NCI-H2029 (cell line): ENCODE results near the gene ZAR1L.

ENCODE experiments used
- DNase-seq: peaks from one replicate; lab custom pipeline; 2025; lab: John Stamatoyannopoulos, UW

The ZAR1L gene

DNA sequence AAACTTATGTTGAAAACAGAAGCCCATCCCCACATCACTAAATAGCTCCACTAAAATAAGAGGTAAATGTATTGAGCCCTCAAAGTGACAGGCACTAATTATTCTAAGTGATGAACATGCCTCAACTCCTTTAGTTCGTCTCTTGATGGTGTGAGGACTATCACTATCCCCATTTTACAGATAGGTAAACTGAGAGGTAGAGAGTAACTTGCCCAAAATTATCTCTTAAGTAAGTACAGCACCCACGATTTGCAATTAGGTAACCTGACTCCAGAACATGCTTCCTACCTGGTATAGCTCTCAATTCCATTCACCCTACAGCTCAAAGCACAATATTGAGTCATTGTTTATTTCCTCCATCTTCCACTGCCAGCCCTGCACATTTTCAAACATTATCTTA, 12.7 kb downstream of the ZAR1L start:
- no peak for DNase-seq

DNA sequence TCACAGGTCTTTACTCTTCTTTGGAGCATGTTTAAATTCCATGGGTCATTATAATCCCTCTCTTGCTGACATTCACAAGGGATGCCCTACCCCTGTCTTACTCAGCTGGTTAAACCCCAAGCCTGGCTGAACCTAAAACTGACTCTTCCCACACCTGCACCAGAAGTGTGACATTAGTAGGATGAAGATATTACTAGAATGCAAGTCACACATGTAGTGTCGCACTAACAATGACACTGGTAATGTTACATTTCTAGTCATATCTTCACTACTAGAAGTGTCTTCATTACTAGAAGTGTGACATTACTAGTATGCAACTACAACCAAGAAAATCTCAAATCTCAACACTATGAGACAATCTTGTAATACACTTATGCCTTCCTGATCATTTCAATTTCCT, 14.2 kb downstream of the ZAR1L start:
- no peak for DNase-seq

DNA sequence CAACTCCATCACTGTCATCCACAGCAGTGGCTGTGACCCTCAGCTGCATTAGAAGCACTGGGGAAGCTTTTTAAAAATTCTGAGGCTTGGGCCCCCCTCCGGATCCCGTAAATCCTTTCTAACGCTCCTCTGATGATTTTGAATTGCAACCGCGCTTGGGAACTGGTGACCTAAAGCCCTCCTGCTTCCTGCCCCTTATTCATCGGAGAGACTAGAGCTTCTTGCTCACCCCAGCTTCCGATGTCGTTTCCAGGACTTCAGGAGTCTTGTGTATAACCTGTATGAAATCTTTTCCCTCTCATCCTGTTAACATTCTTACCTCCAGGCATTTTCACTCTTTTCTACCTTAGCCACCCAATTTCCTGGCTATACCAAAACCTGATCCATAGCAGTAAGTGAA, 14.8 kb downstream of the ZAR1L start:
- no peak for DNase-seq

DNA sequence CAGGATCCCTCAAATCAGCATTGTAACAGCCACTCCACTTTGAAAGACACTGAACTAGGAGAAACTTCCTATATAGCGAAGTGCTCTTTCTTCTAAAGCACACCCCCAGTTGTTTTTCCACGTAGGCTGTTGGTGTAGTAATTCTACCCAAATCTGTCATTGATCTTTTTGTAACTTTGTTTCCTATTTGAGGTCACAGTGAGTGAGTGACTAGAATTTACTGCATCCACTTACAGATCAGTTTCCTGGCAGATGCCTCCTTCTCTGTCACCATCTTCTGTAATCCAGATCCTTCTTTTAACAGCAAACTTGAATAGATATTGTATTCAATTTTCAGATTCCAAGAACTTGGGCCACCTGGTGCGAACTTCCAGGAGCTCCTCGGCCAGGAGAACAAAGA, 15.3 kb downstream of the ZAR1L start:
- no peak for DNase-seq

DNA sequence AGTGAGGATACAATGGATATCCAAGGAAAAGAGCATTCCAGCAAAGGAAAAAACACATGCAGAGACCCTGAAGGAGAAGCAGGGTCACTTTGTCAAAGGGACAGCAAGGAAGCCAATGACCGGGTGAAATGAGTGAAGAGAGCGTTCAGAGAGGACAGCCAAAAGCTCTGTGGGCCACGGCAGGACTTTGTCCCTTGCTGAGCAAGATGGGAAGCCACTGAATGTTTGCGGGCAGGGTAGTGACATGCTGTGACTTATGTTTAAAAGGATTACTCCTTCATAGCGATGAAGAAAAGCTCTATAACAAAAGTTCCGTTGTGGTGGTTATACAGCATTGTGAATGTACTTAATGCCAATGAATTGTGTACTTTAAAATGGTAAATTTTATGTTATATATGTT, 16.5 kb downstream of the ZAR1L start:
- no peak for DNase-seq

DNA sequence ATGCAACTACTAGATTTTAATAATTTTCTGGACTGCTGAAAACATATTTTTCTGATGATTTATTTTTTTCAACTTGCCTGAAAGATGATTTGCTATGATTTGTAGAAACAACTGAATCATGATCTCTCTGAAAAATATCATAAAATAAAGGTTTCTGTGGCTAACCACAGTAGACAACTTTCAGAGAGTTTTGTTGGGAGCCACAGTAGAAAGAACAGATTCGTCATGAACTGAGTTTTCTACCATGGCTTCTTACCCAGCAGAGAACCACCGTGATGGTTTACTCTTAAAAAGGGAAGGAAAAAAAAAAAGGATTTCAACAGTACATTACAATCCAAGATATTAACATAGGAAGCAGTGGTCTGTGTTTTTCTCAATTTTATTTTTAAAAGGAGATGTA, 18.0 kb downstream of the ZAR1L start:
- DNase-seq, result no peak

DNA sequence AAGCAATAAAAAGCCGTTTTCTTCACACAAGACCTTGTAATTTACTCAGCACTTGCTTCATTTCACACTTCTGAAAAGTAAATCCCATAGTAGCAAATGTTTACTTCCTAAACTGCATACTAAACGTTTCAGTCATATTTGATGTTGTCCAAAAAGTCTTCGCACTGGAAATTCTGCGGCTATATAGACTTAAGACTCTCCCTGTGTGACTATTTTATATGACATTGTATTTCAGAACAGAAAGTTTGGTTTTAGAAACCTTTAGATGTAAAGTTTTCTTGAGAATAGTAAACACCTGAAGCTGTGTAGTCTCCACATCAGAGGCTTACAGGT, 29.6 kb downstream of the ZAR1L start:
- no peak for DNase-seq

DNA sequence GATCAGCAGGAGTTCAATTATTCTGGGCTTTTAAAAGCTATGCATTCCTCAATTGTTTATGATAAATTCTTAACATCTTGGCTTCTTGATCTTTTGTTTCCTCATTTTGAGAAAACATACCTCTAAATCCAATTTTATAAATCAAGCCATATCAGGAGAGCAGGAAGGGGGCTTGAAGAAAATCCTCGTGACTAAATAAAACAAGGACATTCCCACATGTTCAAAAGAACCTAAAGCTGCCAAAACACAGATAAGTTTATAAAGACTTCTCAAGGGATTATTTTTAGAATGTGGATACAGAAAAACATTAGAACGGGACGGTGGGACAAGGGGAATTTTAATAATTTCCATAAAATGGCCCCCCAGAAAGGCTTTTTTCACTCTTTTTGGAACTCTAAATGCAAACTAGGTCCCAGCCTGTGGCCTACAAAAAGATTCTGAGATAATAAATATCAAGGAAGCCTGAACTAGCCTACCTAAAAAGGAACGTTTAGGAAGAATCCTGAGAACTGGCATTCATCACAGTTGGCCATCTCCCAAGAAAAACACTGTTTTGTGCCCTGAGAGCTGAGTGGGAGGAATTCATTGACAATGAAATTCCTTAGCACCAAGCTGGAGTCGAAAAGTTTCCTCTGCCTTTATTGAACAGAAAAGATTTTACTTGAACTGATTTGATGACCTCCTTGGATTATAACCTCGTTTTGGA, 30.1 kb downstream of the ZAR1L start:
- no peak for DNase-seq

DNA sequence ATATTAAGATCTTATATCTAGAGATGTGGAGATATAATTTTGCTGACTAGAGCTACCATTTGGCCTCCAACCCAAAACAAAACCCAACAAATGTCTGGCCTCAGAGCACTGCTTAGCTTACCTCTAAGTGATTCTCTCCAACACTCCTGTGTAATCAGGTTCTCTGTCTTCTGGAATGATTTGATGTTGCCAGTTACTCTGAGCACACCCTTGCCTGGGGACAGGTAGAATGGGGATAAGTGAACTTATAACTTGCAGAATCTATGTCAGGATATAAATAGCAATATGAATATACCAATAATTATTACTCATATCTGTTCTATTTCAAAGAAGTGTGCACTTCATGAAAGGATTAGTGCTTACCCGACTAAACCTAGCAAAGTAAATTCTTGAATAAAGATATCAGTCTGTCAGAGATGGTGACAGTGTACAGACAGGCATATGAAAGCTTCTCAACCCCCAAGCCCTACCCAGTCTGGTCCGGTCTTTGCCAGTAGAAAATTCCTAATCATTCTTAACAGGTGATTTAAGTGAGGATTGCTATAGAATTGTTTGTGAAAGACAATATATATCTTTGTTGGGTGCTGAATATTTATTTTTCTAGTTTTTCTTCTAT, 33.0 kb downstream of the ZAR1L start:
- no peak for DNase-seq

DNA sequence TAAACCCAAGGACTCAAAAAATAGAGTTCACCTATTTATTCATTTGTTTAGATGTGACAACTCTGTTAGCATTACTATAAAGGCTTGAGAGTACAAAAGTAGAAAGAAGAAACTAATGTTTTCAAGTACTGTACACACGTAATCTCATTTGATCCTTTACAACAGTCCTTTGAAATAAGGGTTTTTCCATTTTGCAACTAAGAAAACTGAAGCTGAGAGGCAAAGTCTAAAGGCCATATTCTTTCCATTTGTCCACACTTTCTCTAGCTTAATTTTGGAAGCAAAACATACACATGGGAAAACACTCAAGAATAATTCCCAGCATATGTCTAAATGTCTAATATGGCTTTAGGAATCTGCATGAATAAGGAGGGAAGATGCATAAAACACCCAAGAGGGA, 34.1 kb downstream of the ZAR1L start:
- DNase-seq, result no peak

DNA sequence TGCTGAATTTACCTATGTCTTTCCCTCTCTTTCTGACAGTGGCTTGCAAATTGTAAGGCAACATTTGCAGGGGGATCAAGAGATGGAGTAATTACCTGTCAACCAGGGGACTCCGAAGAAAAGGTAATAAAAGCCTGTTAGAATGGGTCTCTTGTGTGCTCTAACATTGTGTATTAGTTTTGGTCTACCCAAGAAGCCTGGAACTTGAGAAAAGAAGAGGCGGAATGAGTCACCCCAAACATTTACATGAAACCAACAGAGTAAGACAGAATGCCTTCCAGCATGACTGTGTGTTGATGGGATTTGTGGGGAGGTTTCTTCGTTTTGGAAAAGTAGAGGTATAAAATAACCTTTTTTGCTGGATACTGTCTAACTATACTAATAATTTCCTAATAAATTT, 36.7 kb downstream of the ZAR1L start:
- DNase-seq, result no peak

DNA sequence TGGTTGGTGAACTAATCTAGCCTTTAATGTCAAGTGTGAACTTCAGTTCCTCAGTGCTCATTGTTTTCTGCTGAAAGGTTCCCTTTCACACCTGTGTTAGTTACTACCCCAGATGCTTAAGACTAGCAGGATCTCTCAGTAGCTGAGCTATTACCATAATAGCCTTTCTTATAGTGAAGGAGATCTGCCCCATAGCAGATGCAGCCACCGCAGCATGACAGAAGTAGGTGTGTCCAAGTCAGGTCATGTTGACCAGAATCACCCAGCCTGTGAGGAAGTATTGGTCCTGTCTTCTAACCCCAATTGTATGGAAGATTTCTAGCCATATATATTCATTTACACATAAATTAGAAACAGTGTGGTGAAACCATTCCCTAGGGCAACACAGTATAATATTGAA, 37.3 kb downstream of the ZAR1L start:
- DNase-seq, result no peak

DNA sequence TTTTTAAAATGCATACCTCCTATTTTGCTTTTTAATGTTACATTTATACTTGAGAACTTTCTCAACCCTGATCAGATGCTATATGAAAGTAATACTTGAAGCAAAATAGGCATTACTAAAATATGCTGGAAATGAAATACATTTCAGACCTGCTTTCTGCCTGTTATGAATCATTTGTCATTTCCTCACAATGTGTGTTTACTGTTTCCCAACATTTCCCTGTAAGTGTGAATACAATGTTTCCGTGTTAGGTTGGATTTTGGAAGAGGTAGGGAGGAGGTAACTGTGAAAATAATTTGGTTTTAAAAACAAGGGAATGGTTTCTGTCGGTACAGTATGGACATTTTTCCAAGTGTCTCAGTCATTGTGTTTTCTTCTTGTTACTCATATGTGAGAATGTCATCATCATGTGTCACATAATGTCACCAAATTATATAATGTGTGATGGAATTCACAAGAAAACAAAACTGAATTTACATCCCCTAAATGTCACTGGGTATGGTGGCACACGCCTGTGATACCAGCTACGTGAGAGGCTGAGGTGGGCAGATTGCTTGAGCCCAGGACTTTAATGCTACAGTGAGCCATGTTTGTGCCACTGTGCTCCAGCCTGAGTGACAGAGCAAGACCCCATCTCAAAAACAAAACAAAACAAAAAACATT, 43.0 kb downstream of the ZAR1L start:
- no peak for DNase-seq

DNA sequence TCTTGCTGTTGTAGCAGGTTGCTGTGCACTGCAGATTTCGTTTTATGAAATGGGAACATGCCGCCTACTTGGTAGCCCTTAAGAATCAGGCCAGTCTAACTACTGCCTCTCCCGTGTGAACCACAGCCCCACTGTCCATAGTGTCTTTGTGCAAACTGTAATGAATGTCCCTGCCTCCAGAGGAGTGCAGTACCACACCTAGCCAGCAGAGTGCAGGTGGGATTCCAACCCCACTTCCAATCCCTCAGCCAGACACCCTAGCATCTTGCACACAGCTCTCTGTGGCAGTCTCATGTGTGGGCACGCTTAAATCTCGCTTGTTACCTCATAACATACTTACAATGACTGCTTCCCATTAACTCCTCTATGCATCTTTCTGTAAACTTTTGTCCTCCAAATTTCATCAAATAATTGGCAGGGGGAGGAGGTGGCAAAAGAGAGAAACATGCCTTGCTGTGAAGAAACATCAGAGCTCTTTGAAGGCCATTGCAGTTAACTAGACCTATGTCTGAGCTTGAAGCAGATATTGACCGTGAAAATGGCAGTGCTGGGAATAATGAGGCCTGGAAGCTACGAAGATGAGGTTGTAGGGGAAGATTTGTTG, 47.2 kb downstream of the ZAR1L start:
- no peak for DNase-seq

DNA sequence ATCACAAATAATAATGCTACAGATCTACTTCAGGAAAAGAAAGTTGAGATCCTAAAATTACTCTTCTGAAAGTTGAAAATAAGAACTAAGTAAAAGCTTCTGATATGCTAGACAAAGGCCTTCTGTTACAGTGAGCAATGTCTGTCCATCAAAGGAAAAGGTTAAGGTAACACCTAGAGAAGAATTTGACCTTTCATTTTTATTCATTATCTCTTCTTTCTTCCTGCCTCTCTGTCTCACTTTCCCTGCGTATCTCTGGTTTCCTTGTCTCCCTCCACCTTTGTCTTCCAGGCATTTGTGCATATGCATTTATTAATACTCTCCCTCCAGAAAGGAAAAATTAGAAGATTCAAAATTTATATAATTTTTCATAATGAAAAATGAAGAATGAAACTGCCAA, 49.0 kb downstream of the ZAR1L start:
- DNase-seq, result no peak

DNA sequence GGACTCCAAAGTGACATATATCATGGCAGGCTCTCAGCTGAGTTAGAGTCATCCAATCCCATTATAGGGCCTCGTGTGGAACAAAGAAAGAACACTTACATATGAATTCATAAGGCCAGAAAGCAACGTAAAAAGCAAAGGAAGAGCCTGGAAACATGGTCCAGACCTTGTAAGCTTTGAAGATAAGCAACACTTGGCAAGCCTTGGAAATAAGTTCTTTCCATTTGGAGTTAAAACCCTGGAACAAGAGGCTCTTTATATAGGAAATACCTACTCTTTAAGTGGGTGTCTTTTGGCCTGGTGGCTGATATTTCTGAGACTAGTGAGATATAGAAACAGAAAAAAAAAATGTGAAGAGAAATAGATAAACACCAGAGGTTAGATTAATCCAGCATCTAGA, 49.4 kb downstream of the ZAR1L start:
- no peak for DNase-seq

DNA sequence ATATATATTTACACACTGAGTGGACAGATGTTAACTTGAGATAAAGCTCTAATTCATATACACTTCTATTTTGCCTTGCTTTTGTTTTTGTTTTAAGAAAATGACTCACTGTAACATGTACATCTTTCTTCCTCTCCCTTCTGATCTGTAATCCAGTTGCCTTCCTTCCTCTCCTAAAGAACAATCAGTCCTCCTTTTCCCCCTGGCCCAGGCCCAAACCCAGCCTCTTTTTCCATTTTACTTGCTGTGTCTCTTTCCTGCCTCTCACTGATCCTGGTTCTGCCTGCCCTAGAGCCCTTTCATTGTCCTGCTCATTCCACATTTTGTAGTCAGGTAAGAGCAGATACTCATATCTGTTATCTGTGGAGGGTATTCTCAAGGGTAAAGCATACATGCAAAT, 50.8 kb downstream of the ZAR1L start:
- DNase-seq, result no peak

DNA sequence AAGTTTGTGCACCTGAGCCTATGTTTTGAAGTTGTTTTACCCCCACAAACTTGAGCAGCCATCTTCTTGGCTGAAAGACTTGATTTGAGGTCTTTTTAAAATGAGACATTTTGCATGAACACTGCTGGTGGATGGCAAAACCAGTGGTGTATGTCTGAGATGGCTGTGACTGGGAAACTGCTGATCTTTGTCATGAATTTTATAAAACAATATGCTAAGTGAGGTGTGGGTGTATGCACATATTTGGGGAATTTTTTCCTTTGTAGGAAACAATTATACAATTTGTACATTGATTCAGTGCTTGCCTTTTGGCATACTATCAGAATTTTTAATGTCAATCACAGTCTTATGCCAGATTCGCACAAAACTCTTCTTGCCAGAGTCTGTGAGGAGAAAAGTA, 52.5 kb downstream of the ZAR1L start:
- DNase-seq, result no peak

DNA sequence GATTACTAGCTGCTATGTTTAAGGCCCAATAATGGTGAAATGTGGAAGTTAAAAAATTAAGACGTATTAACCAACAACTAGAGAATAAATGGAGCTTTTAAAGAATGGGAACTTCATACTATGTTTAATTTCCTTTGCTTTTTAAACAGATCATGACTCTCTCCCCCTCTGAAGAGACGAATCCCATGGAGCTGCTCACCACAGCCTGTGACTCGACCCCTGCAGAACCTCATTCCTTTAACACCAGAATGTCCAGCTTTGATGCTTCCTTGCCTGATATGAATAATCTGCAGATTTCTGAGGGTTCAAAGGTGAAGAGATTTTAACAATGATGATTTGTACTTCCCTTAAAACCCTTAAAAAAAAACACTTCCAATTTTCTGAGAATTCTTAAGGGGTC, 53.0 kb downstream of the ZAR1L start:
- DNase-seq, result no peak

DNA sequence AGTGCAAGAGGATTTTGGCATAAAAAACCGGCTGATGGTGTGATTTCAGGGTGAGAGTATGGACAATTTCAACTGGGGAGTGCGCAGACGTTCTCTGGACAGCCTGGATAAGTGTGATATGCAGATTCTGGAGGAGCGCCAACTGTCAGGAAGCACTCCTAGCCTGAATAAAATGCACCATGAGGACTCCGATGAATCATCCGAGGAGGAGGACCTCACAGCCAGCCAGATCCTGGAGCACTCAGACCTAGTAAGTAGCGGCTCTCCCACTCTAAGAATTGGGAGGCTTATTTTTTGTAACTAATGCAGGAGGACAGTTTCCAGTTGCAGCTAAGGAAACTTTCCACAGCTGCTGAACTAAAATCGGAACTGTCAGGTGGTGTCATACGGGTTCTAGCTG, 53.6 kb downstream of the ZAR1L start:
- DNase-seq, result peak; percentile 27

DNA sequence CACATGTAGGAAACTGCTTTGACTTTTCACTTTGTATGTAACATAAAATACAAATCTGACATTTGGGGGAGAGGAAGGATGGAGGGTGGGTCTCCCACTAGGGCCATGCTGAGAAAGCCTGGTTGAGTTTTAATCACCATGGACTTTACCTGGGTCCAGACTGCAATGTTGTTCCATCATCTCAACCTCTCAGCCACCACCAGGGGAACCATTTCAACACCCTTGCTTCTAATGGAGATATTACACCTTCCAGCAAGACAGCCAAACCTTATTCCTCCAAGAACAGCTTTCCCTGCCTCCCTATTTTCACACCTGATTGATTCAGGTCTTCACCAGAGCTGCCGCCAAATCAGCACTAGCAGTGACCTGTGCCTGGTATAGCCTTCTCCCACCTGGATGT, 56.0 kb downstream of the ZAR1L start:
- no peak for DNase-seq

DNA sequence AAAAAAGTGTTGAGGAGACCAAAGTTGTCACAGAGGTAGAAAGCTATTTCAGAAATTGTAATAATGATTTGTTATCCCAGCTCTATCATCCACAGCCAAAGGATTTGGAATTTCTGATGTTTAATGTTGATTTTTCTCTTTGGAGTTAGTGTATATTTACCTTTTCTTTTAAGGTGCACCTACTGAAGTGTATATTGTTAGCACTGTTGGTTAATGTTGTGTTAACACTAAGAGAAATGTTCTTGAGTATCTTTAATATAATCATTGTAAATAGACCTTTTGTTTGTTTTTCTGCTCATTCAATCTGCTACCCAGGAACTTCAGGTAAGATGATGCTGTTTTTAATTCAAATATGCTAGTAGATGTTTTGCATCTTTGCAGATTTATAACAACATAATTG, 57.5 kb downstream of the ZAR1L start:
- DNase-seq, result no peak

DNA sequence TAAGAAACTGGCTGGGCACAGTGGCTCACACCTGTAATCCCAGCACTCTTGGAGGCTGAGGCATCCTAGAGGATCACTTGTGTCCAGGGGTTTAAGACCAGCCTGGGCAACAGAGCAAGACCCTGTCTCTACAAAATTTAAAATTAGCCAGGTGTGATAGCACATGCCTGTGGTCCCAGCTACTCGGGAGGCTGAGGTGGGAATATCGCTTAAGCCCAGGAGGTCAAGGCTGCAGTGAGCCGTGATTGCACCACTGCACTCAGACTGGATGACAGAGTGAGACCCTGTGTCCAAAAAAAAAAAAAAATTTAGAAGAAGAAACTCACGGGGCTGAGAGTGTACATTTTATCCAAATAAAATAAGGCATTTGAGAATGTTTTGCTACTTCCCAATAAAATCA, 58.9 kb downstream of the ZAR1L start:
- no peak for DNase-seq

DNA sequence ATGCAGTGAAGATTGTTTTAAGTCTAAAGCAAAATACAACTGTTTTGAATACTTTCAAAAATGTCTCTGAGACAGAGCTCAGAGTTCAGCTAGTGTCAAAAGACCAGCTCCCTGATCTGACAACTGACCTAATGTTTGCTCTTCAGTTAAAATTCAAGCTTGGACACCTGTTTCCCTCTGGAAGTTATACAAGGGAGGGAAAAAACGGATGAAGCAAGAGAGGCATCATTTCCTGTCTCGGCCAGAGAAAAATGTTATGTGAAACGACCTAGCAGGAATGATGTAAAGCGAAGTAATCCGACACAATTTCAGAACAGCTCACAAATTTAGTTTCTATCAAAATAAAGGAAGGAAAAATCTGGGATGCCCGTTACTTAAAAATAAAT, 59.4 kb downstream of the ZAR1L start:
- DNase-seq, result peak; percentile 10
